Measurements from ENCODE around the gene ID1. TPM values are rescaled to one million over a fixed set of nuclear protein-coding genes. Genes with fewer than 3 reads are reported as not detected.
A peak's percentile ranks its signal among the peaks of the same experiment; 100 is the strongest.
"Not testable (repeated sequence)": the region's sequence is repeated elsewhere in the genome, so short reads cannot be mapped to it uniquely, and the experiment has no call there.

ID1 gene
- polyA plus RNA-seq, 3 donors: 147 to 215 (median 156) TPM

DNA sequence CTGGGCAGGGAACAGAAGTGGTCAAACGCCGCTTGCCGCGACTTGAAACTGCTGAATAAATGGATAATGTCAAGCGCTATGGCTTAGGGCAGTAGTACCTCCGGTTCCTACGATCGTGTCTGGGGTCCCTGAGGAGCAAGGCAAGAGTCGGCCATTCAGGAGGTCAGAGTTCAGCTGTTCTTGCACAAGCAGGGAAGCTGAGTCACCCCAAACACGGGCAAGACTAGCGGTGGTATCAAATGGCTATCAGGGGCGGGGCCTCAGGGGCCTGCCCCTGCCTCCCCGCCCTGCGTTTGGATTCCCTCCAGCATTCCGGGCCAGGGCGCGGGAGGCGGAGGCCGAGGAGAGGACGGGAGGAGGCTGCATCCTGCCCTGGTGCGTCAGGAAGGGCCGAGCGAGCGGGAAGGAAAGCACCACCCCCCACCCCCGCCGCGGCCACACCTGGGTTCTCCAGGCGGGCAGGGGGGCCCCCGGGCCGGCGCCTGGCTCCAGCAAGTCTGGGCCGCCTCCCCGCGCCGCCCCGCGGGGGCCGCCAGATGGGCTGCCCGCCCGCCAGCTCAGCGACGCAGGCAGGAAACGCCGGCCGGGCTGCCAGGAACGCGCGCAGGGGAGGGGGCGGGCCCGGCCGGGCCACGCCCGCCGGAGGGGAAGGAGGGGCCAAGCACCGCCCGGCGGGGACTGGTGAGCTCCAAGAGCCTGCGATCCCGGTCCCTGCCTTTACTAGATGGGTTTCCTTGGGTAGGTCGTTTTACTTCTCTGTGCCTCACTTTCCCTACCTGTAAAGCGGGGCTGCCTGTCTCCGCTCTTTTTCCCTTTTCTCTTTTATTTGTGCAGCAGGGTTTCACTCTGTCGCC, 32.2 kb upstream of the ID1 start:
- peak; percentile 82 to 90 (median 90) for DNase-seq (ENCODE audit: low read depth in 3 of 3, low spot score in 2 of 3)

GRCh38 chr20:31573555-31574321, 31.4 kb upstream of the ID1 start:
- DNase-seq (ENCODE audit: low read depth in 3 of 3, low spot score in 2 of 3): no peak

DNA sequence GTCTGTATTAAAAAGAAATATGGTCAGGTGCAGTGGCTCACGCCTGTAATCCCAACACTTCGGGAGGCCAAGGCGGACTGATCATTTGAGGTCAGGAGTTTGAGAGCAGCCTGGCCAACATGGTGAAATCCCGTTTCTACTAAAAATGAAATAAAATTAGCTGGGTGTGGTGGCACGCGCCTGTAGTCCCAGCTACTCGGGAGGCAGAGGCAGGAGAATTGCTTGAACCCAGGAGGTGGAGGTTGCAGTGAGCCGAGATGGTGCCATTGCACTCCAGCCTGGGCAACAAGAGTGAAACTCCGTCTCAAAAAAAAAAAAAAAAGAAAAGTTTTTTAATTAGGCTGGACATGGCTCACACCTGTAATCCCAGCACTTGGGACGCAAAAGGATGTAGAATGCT, 30.1 kb upstream of the ID1 start:
- DNase-seq (ENCODE audit: low read depth in 3 of 3, low spot score in 2 of 3): not testable (repeated sequence)

GRCh38 chr20:31576751-31577150, 28.3 kb upstream of the ID1 start:
- no peak for DNase-seq (ENCODE audit: low read depth in 3 of 3, low spot score in 2 of 3)

DNA sequence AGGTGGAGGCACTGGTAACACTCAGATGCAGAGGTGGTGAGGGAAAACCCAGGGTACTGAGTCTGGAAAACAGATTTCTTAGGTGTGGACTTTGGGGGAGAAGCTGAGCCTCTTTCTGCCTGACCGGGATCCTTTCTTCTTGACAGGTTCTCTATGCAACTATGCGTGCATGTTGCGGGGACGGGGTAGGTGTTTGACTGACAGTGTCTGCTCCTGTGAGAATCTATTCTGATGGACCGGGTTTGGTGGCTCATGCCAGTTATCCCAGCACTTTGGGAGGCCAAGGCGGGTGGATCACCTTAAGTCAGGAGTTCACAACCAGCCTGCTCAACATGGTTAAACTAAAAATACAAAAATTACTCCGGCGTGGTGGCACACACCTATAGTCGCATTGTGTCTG, 27.9 kb upstream of the ID1 start:
- DNase-seq (ENCODE audit: low read depth in 3 of 3, low spot score in 2 of 3): no peak

- DNase-seq (ENCODE audit: low read depth in 3 of 3, low spot score in 2 of 3): no peak
Observed at GRCh38 chr20:31578448-31579138, 26.5 kb upstream of the ID1 start.

GRCh38 chr20:31579245-31579644, 25.8 kb upstream of the ID1 start:
- DNase-seq (ENCODE audit: low read depth in 3 of 3, low spot score in 2 of 3): no peak

DNA sequence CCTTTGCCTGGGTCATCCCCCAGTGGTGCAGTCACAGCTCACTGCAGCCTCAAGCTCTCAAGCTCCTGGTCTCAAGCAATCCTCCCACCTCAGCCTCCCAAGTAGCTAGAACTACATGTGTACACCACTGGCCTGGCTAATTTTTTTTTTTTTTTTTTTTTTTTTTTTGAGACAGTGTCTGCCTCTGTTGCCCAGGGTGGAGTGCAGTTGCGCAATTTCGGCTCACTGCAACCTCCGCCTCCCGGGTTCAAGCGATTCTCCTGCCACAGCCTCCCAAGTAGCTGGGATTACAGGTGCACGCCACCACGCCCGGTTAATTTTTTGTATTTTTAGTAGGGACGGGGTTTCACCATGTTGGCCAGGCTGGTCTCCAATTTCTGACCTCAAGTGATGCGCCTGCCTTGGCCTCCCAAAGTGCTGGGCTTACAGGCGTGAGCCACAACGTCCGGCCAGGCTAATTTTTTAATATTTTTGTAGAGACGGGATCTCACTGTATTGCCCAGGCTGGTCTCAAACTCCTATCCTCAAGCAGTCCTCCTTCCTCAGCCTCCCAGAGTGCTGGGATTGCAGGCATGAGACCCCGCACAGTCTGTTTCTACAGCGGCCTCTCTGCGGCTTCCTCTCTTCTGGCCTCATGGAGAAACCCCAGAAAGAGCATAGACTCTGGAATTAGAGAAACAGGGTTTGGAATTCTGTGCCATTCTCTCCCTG, 25.0 kb upstream of the ID1 start:
- not testable (repeated sequence) for DNase-seq (ENCODE audit: low read depth in 3 of 3, low spot score in 2 of 3)

DNA sequence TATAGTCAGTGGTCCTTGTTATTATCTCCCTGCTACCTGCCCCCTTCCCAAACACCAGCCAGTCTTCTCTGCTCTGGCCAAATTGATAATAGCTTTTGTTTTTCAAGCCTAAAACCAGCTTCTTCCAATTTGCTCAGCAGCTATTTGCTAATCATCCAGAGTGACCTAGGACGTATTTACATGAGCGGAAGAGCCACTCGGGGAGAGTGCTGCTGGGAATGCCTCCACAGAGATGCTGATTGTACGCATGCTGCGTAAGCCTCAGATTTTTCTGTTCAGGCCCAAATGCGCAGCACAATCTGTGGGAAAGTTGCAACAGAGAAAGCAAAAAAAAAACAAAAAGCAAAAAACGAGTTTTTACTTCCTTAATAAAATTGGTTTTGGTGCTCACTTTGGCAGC, 24.4 kb upstream of the ID1 start:
- DNase-seq (ENCODE audit: low read depth in 3 of 3, low spot score in 2 of 3): no peak

DNA sequence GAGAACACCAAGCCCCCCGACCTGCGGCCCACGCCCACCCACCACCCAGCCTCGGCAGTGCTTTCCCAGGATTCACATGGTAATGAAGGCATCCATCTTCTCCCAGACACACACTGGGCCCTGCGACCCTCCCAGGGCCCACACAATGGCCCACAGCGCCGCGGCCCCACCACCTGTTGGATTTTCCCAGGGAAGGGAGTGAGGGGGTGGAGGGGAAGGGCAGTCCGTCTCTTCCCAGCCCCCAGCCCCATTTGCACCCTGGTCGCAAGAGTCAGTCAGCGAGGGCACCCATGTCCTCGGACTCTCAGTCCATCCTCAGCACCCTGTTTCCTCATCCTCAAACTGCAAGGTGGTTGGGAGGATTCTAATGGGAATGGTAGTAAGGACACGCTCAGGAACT, 23.7 kb upstream of the ID1 start:
- DNase-seq (ENCODE audit: low read depth in 3 of 3, low spot score in 2 of 3): no peak

DNA sequence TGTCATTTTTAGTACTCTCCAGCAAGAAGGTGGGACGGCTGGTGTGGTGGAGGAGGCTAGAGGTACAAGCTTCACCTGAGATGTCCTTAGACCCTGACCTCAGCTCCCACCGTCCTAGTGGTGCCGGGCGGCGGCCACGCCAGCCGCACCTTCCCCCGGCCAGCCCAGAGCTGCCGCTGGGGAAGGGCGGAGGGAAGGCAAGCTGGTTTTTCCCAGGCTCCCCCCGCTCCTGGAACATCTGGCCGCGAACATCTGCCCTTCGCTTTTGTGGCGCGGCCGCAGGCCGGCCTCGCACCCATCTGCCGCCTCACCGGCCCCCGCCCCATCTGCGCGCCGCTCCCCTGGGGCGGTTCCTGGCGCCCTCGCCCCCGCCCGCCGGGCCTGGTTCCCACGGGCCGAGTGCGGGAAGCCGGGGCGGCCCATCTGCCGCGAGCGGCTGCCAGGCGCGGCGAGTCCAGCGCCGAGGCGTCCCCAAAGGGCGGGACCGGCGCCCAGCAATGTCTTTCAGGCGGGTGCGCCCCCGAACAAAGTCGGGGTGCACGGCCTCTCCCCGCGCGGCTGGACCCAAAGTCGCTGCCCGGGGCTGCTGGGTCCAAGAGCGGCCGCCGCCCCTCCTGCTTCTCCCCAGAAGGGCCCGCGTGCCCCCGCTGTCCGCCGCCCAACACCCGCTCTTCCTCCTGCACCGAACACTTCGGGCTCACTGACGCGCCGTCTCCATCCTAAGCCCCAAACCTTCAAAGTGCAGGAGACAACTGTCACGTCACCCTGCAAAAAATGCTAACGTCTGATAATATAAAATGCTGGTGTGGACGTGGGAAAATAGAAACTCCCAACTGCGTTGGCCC, 17.3 kb upstream of the ID1 start:
- no peak for DNase-seq (ENCODE audit: low read depth in 3 of 3, low spot score in 2 of 3)

DNA sequence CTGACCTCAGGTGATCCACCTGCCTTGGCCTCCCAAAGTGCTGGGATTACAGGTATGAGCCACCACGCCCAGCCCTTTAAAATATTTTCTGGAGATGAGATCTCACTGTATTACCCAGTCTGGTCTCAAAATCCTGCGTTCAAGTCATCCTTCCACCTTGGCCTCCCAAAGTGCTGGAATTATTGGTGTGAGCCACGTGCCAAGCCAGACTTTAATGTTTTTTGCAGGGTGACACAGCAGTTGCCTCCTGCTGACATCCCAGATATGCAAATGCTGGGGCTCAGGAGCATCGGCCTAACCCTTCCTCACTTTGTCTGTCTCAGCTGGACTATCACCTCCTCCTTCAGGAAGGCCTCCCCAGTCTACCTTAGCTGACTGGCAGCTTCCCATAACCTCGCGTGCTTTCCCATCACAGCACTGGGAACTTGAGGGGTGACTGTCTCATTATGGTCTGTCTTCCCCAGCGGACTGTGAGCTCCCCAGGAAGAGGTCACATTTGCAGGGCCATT, 14.3 kb upstream of the ID1 start:
- DNase-seq (ENCODE audit: low read depth in 3 of 3, low spot score in 2 of 3): no peak

DNA sequence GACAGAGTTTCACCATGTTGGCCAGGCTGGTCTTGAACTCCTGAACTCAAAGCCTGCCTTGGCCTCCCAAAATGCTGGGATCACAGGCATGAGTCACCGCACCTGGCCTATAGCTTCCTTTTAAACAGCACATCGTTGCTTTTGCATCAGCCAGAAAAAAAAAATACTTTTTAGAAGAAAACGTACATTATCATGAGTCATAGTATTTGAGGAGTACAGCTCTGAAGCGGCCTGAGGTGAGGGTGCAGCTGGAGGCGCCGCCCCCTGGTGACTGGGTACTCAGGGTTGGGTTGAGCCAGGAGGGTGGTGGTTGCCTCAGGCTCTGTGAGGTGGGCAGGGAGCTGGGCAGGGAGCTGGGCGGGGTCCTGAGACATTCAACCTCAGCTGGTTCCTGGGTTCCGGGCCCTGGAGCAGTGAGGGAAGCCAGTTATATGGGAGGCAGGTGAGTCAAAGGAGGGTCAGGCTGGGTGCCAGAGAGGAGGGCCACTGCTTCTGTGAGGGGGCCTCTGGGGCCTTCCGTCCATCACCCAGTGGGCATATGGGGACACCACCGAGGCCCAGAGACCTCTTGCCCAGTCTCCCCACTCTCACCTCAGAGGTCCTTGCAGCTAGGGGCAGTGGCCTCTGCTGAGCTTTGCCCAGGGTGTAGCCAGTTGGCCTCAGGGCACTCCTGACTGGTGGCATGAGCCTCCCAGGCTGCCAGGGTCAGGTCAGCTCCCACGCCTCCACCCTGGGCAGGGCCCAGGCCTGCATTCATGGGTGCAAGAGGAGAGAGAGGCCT, 11.7 kb upstream of the ID1 start:
- no peak for DNase-seq (ENCODE audit: low read depth in 3 of 3, low spot score in 2 of 3)

DNA sequence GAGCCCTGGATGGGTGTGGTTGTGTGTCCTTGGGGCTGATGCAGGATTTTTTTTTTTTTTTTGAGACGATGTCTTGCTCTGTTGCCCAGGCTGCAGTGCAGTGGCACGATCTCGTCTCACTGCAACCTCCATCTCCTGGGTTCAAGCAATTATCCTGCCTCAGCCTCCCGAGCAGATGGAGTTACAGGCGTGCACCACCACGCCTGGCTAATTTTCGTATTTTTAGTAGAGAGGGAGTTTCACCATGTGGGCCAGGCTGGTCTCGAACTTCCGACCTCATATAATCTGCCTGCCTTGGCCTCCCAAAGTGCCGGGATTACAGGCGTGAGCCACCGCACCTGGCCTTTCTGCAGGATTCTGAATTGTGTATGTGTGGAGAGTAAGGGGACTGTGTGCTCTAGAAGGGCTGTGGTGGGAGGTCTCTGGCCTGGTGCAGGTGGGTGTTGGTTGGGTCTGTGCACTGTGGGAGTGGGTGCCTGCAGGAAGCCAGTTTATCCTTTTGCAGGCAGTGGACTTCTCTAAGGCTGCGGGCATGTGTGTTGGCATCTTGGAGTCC, 11.0 kb upstream of the ID1 start:
- DNase-seq (ENCODE audit: low read depth in 3 of 3, low spot score in 2 of 3): no peak

- no peak for DNase-seq (ENCODE audit: low read depth in 3 of 3, low spot score in 2 of 3)
Observed at GRCh38 chr20:31594558-31595379, 10.3 kb upstream of the ID1 start.

GRCh38 chr20:31595380-31595653, 9.8 kb upstream of the ID1 start:
- no peak for DNase-seq (ENCODE audit: low read depth in 3 of 3, low spot score in 2 of 3)

- no peak for DNase-seq (ENCODE audit: low read depth in 3 of 3, low spot score in 2 of 3)
Observed at GRCh38 chr20:31595654-31596411, 9.3 kb upstream of the ID1 start.

Measured in right renal cortex interstitium (tissue), 3 donors.